Measurements from ENCODE around the gene DUSP9.

The DUSP9 gene

DNA sequence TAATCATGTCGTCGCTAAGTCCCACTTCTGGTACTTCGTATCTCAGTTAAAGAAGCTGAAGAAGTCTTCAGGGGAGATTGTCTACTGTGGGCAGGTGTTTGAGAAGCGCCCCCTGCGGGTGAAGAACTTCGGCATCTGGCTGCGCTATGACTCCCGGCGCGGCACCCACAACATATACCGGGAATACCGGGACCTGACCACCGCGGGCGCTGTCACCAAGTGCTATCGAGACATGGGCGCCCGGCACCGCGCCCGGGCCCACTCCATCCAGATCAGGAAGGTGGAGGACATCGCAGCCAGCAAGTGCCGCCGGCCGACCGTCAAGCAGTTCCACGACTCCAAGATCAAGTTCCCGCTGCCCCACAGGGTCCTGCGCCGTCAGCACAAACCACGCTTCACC is 15.3 kb downstream of the DUSP9 start:
- no peak overlapping the region for H3K4me3 ChIP-seq (replicated peaks; ENCODE audit: low read depth, low read length)
- peak; percentile 38 for TF ChIP-seq CTCF (IDR thresholded peaks at IDR 0.05; ENCODE audit: low read length, missing control alignments)
- peak; percentile 35 for DNase-seq (ENCODE audit: low read depth)

- no peak for DNase-seq (ENCODE audit: low read depth)
- TF ChIP-seq CTCF (IDR thresholded peaks at IDR 0.05; ENCODE audit: low read length, missing control alignments) = no peak
- no peak overlapping the region for H3K4me3 ChIP-seq (replicated peaks; ENCODE audit: low read depth, low read length)
Measured at GRCh38 chrX:153665726-153666306, 18.8 kb downstream of the DUSP9 start.

DNA sequence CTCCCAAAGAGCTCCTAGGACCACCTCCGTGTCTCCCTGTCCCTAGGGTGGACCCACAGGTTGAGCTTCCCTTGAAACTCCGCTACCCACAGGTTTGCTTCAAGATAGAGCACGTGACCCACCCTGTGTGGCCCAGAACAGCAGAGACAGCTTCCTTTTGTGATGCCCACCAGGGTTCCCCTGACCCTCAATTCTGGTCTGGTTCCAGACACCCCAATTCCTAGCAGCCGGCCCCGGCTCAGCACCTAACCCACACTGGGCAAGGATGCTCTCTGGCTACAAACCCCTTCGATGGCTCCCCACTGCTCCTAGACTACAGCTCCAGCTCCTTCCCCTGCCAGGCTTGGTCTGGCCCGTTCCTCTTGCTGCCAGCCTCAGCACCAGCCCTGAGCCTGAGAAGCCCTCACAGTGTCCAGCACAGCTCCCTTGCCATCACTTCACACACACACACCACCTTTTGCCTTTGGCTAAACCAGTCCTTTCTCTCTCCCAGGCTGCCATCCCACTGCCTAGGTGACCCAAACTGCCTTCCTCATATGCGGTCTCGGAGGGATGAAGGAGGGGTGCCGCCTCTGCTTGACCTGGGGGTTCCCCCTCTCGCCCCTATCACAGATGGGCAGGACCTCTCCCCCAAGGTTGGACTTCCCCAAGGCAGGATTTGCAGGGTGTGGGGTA is 20.4 kb downstream of the DUSP9 start:
- DNase-seq (ENCODE audit: low read depth) = no peak
- H3K4me3 ChIP-seq (replicated peaks; ENCODE audit: low read depth, low read length) = no peak overlapping the region
- no peak for TF ChIP-seq CTCF (IDR thresholded peaks at IDR 0.05; ENCODE audit: low read length, missing control alignments)

DNA sequence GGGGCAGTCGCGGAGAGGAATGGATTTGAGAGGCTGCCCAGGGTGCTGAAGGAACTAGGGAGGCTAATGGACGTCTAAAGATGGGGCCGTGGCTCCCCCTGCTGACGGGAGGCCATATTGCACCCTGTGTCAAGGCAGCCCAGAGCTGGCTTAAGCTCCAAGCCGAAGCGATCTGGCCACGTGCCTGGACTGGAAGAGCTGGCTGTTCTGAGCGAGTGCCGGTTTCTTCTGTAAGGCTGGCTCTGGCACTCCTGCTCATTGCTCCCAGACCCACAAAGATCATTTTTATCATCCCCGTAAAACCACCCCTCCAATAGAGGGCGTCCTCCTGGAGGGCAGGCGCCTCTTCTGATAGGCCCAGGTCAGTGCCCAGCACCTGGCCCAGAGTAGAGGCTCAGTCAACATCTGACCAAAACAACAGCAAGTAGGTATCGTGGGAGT is 21.0 kb downstream of the DUSP9 start:
- H3K4me3 ChIP-seq (replicated peaks; ENCODE audit: low read depth, low read length) = no peak overlapping the region
- DNase-seq (ENCODE audit: low read depth) = peak; percentile 82
- TF ChIP-seq CTCF (IDR thresholded peaks at IDR 0.05; ENCODE audit: low read length, missing control alignments) = peak; percentile 61

GRCh38 chrX:153668423-153669173 is 21.6 kb downstream of the DUSP9 start:
- no peak for DNase-seq (ENCODE audit: low read depth)
- TF ChIP-seq CTCF (IDR thresholded peaks at IDR 0.05; ENCODE audit: low read length, missing control alignments) = no peak
- no peak overlapping the region for H3K4me3 ChIP-seq (replicated peaks; ENCODE audit: low read depth, low read length)

GRCh38 chrX:153669174-153669890 is 22.3 kb downstream of the DUSP9 start:
- no peak overlapping the region for H3K4me3 ChIP-seq (replicated peaks; ENCODE audit: low read depth, low read length)
- TF ChIP-seq CTCF (IDR thresholded peaks at IDR 0.05; ENCODE audit: low read length, missing control alignments) = peak; percentile 58
- no peak for DNase-seq (ENCODE audit: low read depth)

All from fibroblast of pulmonary artery (primary cell).